Measurements from ENCODE around the gene WDR45B.
"Not testable (repeated sequence)": the region's sequence is repeated elsewhere in the genome, so short reads cannot be mapped to it uniquely, and the experiment has no call there.

WDR45B gene

DNA sequence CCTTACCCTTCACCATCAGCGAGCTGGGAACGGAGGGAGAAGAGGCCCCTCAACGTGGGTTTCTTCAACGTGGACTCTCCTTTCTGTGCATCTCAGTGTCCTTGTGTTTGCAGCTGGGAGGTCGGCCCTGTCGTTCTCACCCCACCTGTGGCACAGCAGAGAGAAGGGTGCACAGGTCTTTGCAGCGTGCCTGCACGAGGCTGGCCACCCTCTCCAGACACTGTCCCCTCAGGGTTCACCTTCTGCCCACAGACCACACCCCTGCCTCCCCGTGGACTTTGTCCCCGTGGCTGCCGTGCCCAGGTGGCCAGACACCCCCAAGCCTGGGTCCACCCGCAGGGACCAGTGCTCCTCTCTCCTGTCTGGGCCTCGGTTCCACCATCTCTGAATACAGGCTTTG, 7.3 kb upstream of the WDR45B start:
- DNase-seq: no peak

DNA sequence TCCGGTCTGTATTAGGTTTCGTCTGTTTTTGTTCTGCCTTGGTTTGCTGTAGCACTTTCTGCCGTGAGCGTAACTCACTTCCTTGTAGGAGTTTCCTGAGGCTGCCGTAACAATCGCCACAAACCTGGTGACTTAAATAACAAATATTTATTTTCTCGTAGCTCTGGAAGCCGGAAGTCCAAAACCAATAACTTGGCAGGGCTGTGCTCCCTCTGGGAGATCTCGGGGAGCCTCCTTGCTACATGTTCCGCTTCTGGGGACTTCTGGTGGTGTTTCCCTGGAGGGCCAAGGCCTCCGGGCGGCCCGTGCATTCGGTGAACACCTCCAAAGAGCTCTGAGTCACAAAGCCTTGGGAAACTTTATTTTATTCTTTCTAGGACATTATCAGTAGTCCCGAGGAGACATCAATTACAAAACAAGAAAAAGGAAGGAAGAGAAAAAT, 6.8 kb upstream of the WDR45B start:
- DNase-seq: no peak

DNA sequence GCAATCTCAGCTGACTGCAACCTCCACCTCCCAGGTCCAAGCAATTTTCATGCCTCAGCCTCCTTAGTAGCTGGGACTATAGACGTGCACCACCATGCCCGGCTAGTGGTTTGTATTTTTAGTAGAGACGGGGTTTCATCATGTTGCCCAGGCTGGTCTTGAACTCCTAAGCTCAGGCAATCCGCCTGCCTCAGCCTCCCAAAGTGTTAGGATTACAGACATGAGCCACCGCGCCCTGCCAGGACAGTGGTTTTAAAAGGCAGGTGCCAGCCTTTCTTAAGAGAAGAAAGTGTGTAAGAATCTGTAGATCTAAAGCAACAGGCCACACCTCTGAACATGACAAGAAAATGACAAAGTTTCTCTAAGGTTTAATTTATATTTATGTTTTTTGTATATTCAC, 6.4 kb upstream of the WDR45B start:
- DNase-seq: not testable (repeated sequence)

DNA sequence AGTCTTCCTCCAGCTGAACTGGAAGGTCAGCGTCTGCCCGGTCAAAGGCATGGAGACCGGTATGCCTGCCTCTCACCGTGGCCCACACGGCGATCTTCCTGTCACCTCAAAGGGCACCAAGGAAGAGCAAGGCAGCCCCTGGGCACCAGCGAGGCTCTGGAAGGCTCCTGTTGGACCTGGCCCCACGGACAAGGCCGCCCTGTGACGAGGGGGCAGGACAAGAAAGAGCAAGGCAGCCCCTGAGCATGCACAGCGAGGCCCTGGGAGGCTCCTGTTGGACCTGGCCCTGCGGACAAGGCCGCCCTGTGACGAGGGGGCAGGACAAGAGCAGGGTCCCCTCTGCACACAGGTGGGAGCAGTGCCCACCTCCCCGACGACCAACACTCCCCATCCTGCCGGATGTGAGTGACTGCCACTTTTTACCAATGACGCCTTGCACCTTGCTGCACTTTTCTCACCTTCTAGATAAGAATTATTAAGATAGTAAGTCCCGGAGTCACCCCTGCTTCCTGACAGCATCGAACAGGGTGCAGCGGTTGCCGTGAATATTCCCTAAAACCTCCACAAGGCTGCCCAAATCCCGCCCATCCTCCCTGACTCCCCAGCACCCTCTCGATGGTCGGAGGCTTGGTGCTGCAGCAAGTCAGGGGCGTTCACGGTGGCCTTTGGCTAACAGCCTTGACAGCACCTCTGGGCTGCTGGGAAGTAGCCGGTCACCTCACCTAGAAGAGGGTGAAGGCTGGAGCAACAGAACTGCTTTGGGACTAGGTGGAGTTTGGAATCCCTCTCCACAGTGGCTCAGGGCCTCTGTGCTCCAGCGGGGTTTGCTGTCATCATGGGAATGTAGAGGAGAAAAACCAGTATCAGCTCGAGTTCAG, 5.6 kb upstream of the WDR45B start:
- DNase-seq: no peak

DNA sequence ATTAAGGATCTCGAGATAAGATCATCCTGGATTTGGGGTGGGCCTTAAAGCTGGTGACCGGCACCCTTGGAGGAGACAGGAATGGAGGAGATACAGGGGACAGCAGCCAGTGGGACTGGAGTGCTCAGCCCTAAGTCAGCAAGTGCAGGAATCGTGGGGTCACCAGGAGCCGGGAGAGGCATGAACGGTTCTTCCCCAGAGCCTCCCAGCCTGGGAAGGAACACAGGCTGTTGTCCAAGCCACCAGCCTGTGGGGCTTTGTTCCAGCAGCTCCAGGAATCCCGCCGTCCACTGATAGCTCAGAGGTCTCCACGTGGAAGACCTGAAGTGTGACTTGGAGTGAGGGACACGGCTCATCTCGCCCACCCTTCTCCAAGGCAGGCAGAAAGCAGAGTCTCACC, 2.5 kb upstream of the WDR45B start:
- DNase-seq: no peak

DNA sequence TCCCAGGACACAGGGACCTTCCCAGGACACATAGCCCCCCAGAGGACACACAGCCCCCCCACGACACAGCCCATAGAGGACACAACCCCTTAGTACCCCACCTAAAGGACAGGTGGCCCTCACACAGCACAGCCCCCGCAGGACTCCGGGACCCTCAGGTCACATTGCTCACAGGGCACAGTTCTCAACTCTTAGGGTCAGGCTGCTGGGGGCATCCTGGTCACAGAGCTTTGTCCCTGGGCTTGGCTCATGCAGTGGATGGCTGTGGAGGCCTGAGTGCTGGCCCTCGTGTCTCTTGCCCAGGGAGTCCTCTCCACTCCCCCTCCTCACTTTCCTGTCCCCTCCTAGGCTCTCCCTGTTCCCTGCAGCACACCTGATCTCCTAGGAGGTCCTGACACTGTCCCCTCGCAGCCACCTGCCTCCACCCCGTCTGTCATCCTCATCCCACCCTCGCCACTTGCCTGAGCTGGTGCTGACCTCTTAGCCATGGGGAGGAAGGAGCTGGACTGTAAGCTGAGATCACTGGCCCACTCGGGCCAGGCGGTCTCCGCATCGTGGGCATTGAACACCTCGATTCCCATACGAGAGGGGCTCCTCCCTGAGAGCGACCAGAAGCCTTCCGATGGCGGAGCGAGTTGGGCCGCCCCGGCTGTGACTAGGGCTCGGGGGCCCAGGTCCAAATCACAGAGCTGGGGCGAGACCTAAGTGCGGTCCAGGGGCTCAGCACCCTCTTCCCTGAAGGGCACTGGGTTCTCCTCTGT, 1.4 kb upstream of the WDR45B start:
- DNase-seq: no peak

DNA sequence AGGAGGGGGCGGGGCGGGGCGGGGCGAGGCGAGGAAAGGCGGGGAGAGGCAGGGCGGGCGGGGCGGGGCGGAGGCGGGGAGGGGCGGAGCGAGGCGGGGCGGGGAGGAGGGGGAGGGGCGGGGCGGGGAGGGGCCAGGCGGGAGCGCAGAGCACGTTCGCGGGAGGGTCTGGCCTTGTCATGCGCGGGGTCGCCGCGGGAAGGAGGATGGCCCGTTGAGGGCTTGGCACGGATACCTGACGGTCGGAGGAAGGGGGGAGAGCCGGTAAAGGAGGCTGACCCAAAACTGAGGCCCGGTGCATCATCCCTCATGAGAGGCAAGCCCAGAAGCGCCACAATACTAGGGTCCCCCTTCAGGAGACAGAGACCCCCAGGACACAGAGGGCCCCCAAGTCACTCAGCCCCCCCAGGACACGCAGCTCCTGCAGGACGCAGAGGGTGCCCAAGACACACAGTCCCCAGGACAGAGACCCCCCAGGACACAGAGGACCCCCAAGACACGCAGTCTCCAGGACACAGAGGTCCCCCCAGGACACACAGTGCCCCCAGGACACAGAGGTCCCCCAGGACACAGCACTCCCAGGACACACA, 593 bp upstream of the WDR45B start:
- no peak for DNase-seq

DNA sequence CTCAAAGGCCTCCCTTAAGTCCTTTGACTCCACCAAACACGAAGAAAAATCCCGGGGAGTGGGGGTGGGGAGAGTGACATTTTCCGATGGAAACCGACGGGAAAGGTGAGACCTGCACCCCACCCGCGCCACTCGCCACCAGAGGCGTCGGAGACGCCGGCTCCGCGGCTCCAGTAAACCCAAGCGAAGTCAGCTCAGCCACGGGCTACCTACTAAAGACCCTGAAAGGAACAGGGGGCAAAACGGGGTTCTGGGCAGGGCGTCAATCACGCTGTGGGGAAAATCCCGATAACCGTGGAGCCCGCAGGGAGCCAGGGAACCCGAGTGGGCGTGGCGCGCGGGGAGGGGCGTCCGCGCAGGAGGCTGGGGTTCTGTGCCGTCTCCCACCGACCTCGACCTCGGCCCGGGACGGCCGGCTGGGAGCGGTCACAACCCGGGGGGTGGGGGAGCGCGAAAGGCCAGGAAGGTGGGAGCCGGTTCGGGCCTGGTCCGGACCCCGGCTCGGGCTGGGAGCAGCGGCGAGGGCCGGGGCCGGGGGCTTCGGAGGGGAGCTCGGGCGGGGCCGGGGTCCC, 565 bp downstream of the WDR45B start:
- peak; percentile 55 for DNase-seq

DNA sequence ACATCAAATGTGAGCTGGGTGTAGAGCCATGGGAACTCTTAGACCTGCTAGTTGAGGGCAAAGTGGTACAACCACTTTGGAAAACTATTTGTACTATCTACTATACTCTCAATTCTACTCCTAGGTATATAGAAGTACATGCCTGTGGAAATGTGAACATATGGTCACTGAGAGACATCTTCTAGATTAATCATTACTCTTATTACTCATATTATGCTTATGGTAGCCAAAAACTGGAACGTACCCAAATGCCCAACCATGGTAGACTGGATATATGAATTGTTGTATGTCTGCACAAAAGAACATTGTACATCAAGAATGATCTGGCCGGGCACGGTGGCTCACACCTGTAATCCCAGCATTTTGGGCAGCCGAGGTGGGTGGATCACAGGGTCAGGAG, 2.7 kb downstream of the WDR45B start:
- no peak for DNase-seq

DNA sequence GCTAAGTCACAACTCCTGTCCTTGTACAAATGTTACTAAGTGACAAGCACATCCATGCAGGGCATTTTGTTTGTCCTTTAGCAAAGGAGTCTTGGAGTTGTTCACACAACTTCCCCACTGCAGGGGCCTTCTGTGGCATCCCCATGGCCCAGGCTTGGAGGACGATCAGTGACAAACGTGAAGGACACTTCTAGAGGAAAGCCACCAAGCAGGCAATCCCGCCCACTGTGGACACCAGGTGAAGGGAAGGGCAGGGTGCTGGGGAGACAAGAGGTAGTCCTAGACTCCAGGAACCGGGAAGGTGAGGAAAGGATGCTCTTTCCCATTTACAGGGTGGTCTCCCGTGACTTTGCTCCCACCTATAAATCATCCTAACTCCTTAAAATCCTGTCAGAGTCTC, 4.1 kb downstream of the WDR45B start:
- no peak for DNase-seq

DNA sequence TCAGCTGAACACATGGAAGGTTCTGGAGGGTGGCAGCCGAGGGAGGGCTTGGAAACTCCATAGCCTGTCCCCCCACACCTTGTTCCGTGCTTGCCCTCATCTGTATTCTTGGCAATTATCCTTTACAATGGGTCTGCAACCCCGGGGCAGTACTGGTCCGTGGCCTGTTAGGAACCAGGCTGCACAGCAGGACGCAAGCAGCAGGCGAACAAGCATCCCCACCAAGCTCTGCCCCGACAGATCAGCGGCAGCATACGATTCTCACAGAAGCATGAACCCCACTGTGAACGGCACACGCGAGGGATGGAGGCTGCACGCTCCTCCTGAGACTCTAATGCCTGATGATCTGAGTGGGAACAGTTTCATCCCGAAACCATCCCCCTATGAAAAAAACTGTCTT, 6.2 kb downstream of the WDR45B start:
- no peak for DNase-seq

DNA sequence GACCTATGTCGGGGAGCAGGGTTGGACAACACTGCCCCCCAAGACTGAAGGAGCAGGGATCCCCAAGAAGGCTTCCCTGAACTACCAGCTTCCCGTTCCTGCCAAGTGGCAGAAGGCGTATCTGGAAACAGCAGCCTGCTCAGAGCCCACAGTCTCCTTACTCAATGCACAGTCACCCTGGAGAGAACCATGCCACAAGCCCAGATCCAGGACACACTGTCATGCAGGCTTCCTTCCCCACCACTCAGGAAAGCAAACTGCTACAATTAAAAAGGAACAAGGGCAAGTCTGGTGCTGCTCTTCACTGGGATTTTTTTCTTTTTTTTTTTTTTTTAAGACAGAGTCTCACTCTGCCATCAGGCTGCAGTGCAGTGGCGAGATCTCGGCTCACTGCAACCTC, 8.2 kb downstream of the WDR45B start:
- no peak for DNase-seq

DNA sequence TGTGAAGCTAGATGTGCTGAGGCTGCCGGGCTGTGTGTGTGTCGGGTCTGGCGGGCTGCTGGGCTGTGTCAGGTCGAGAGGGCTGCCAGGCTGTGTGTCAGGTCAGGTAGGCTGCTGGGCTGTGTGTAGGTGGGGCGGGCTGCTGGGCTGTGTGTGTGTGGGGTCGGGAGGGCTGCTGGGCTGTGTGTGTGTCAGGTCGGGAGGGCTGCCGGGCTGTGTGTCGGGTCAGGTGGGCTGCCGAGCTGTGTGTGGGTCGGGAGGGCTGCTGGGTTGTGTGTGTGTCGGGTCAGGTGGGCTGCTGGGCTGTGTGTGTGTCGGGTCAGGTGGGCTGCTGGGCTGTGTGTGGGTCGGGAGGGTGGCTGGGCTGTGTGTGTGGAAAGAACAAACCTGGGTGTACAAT, 8.6 kb downstream of the WDR45B start:
- DNase-seq: no peak

DNA sequence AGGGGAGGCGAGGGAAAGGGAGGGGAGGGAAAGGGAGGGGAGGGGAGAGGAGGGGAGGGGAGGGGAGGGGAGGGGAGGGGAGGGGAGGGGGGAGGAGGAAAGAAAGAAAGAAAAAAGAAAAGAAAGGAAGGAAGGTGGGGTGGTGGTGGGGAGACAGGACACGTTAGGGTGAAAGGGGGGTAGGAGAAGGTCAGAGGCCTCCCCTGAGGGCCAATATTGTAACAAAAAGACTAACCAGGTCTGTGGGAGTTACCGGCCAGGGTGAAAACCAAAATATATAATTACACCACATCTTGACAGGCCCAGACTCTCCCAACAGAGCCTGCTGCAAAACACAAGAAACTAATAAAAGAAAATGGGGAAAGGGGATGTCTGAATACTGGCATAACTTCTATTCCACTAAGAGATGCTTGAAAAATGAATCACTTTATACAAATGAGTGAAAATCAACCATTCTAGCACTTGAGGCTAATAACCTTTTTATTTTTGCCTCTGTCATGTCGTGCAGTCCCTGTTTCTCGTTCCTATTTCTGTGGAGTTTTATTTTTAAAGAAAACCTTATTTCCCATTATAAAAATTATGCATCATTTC, 10.0 kb downstream of the WDR45B start:
- no peak for DNase-seq

DNA sequence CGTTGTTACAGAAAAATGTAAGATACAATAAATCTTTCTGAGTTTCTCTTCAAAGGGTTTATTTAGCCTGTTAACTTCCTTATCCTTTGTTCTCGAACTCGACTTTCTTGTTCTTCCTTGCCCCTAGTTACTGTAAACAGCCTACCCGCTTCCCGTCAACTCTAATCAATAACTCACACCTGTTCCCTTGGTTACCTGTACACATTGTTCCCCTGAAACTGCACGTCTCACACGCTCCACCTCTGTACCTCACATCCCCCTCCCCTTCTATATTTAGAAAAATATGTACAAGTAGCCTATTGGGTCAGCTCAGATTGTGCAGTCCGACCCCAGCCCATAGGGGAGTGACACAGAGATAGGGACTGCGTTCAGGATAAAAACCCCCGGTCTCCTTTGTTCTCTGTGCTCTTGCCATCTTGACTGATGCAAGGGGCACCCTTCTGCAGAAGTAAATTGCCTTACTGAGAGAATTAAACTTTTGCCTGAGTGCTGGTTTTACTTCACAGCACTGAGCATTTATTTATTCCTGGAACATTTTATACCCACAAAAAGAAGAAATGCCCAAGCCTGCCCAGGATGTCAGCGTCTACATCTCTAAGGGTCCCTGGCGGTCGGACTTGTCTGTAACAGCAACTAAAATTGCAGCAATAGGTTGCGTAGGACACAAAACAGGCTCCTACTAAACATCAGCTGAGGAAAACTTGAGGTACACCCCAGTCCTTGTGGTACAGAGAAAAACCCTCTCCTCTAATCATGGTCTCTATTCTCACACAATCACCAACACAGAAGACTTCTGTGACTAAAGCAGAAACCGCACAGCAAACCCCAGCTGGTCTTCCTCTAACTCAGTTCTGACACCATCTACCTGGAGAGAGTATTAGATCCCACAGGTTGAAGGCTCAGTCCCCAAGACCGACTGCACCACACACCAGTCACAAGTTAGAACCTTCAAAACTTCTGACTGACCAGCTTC, 11.3 kb downstream of the WDR45B start:
- DNase-seq: no peak

DNA sequence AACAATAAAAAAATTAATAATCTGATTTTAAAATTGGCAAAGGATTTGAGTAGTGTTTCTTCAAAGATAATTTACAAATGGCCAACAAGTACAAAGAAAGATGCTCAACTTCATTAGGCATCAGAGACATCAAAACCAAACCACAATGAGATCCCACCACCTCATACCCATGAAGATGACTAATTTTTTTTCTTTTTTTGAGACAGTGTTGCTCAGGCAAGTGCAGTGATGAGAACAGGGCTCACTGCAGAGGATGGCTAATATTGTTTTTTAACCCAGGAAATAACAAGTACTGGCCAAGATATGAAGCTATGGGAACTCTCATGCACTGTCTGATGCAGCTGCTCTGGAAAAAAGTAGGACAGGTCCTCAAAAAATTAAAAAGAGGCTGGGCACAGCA, 14.9 kb downstream of the WDR45B start:
- DNase-seq: no peak

DNA sequence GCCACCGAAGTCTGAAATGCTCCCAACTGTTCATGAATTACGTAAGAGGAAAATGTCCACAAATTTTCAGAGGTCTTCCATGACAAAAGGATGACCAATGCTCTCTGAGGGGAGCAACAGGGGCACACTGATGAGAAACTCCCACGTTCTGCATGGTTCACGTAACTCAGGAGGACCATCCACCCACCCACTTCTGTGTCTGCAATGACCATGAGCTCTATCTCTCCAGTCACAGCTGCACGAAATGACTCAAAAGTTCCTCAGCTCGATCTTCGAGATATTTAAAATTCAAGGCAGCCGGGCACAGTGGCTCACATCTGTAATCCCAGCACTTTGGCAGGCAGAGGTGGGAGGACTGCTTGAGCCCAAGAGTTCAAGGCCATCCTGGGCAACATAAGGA, 15.8 kb downstream of the WDR45B start:
- DNase-seq: no peak

DNA sequence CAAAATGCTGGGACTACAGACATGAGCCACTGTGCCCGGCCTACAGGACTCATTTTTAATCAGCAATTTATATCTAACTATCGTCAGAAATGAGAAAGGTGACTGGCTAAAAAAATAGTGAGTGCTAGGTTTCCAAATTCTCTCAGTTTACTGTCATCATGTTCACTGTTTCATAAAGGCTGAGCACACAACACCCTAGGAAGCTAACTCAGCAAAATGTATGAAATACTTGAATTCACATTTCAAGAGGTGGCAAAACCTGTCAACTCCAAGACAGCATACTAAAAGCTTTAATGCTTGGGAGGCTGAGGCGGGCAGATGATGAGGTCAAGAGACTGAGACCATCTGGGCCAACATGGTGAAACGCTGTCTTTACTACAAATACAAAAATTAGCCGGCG, 16.7 kb downstream of the WDR45B start:
- no peak for DNase-seq

DNA sequence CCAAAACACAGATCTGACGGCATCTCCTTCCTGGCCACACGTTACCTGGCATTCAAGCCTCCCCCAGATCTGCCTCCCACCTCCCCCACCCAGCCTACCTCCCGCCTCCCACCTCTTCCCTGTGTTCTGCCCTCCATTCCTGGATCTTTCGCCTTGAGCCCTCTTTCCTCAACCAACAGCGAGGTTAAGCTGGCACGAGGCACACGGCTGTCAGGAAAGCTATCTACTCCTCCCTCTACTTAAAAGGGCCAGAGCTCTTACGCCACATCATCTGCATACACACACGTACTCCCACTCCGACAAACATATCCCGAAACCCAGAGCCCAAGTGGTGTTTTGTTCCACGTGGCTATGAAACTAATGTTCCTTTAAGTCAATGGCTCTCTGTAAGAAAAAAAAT, 18.0 kb downstream of the WDR45B start:
- DNase-seq: no peak

DNA sequence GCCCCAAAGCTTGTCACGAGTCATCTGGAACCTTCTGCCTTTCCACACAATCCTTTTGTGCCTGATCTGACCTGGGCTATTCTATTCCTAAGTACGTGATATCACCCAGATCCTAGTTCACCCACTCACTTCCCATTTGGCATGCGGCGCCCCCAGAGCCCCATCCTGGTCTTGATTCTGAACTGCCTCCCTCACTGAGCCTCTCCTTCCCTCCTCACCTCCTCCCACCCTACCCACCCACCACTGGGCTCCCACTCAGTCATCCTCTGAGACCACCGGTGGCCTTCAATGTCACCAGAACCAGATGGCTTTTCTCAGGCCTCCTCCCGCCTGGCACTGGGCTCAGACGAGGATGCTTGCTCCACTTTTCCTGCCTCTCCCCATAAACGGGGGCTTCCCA, 18.5 kb downstream of the WDR45B start:
- DNase-seq: no peak

DNA sequence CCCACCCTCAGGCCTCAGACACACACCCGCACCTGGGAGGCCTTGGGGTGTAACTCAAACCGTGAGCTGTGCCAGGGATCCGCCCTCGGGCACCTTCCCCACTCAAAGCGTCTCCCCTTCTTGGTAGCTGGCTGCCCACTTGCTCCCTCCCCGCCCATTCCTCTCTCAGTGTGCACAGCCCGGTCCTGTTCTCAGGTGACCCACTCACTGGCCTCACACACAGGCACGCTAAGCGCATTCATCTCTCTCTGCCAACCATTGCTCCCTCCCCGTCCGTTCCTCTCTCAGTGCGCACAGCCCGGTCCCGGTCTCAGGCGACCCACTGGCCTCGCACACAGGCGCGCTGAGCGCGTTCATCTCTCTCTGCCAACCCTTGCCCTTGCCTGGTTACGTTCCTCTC, 20.8 kb downstream of the WDR45B start:
- no peak for DNase-seq

DNA sequence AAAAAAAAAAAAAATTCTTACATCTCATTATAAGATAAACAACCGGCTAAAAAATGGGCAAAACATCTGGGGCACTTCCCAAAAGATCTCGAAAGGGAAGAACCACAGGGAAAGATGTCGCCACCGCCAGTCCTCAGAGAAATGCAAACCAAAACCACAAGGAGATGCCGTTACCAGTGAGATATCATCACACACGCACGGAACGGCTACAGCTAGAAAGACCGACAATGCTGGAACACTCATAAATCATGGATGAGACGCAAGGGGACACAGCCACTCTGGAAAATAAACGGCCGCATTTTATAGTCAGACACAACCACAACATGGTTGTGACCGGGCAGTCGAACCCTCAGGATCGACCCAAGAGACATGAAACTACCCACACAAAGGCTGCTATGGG, 24.5 kb downstream of the WDR45B start:
- DNase-seq: no peak

Measured in CD4-positive, alpha-beta T cell treated with Interleukin-17A for 1 hour (primary cell).